ENCODE results near the gene MAML2. TPM values are rescaled to one million over a fixed set of nuclear protein-coding genes. Genes with fewer than 3 reads are reported as not detected.

The MAML2 gene
- total RNA-seq, 1 donor from 2014 or later: 11.2 TPM

DNA sequence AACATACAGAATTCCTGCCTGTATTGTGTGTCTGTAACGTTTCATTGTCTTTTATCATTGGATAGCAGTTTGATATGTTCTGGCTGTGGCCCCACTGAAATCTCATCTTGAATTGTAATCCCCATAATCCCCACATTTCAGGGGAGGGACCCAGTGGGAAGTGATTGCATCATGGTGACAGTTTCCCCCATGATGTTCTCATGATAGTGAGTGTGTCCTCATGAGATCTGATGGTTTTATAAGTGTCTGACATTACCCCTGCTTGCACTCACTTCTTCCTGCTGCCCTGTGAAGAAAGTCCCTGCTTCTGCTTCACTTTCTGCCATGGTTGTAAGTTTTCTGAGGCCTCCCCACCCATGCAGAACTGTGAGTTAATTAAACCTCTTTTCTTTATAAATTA, 399.4 kb downstream of the MAML2 start:
- intact Hi-C loops (cut with micrococcal nuclease): no loop called here

GRCh38 chr11:95939091-95939490, 403.9 kb downstream of the MAML2 start:
- intact Hi-C loops (cut with micrococcal nuclease): no loop called here

- intact Hi-C loops (cut with micrococcal nuclease): no loop called here
Observed at GRCh38 chr11:95937358-95937757, 405.6 kb downstream of the MAML2 start.

DNA sequence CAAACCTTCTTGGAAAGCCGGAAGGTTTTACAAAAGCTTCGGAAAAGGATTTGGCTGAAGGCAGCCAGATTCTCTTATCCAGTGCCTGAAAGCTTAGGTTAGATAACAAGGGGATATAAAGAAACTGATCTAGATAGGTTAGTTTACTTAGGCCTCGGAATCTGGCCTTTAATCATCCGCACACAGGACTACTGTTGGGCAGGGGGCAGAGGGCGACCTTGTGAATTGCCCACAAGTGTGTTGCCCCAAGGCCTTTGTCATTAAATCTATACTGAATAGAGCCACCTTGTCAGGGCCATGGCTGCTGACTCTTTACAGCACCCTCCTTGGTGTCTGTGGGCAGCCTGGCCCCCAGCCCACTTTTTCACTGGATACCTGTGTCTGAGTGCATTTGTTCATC, 409.4 kb downstream of the MAML2 start:
- intact Hi-C loops (cut with micrococcal nuclease): no loop called here

DNA sequence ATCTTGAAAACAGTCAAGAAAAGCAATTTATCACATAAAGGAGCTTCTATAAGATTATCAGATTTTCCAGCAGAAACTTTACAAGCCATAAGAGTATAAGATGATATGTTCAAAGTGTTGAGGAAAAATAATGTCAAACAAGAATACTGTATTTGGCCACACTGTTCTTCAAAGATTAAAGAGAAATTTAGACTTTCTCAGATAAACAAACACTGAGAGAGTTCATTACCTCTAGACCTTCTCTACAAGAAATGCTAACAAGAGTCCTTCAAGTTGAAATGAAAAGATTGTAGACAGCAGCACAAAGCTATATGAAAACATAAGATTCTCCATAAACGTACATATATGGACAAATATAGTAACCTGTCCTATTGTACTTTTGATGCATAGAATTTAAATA, 411.1 kb downstream of the MAML2 start:
- intact Hi-C loops (cut with micrococcal nuclease): no loop called here

- intact Hi-C loops (cut with micrococcal nuclease): no loop called here
Observed at GRCh38 chr11:95930948-95931347, 412.0 kb downstream of the MAML2 start.

- intact Hi-C loops (cut with micrococcal nuclease): loop anchor here (10.0 kb wide), 1 partner anchor 418 kb away; the partner anchor contains the start of gene MAML2
Observed at GRCh38 chr11:95926726-95927125, 416.3 kb downstream of the MAML2 start.

Other genes with a start within 250 kb of the MAML2 start
- gene CCDC82, start 46.7 kb upstream of the MAML2 start, total RNA-seq: 35.1 and 39.9 TPM in 2 replicates
- 7.7 and 8.6 TPM in 2 replicates for gene JRKL, start 46.8 kb upstream of the MAML2 start, total RNA-seq